C4-2B (cell line): ENCODE data around the gene MRPL33.

Source experiments
- CTCF ChIP-seq: fragments of 450-650 bp; conservative IDR thresholded peaks from 2 replicates; pipeline ENCODE4 v1.5.1; 2017; ENCODE audit warnings: mild to moderate bottlenecking
- ZFX ChIP-seq: fragments of 450-650 bp; IDR thresholded peaks from 2 replicates; pipeline ENCODE4 v1.6.1; 2017

- TF ChIP-seq CTCF (peak; percentile 87), ZFX (no peak)
Measured at GRCh38 chr2:27754138-27754588, 17.4 kb upstream of the MRPL33 start.
